DOHH2 (cell line): ENCODE measurements around the gene ZBTB18.

Experiments
- H3F3A ChIP-seq: fragments of 200-600 bp; sonication (generic), shearing (Covaris generic); 2 replicates; pipeline ENCODE4 v1.6.0; 2016; ENCODE audit warnings: antibody characterized with exemption, mild to moderate bottlenecking; ENCODE audit not compliant: control insufficient read depth, insufficient read depth
- H3K27ac ChIP-seq: fragments of 200-600 bp; sonication (generic); 2 replicates; pipeline ENCODE4 v1.5.1; 2014; ENCODE audit warnings: low read depth, mild to moderate bottlenecking, low read length, moderate library complexity
- H3K27me3 ChIP-seq: fragments of 200-600 bp; sonication (generic); 2 replicates; pipeline ENCODE4 v1.6.1; 2014; ENCODE audit warnings: mild to moderate bottlenecking, low read length, mixed read lengths; ENCODE audit not compliant: control insufficient read depth
- H3K36me3 ChIP-seq: fragments of 200-600 bp; sonication (generic); 2 replicates; pipeline ENCODE4 v1.6.1; 2014; ENCODE audit warnings: mild to moderate bottlenecking, low read length, moderate library complexity, mixed read lengths; ENCODE audit not compliant: control insufficient read depth
- H3K4me1 ChIP-seq: fragments of 200-600 bp; sonication (generic); 2 replicates; pipeline ENCODE4 v1.6.1; 2014; ENCODE audit warnings: mild to moderate bottlenecking, low read length, mixed read lengths; ENCODE audit not compliant: control insufficient read depth
- H3K4me2 ChIP-seq: fragments of 200-600 bp; sonication (generic); 2 replicates; pipeline ENCODE4 v1.6.0; 2014; ENCODE audit warnings: mild to moderate bottlenecking, low read length, moderate library complexity
- H3K4me3 ChIP-seq: fragments of 200-600 bp; sonication (generic); 2 replicates; pipeline ENCODE4 v1.5.1; 2014; ENCODE audit warnings: mild to moderate bottlenecking, low read length, mixed read lengths
- H3K79me2 ChIP-seq: fragments of 200-600 bp; sonication (generic); 2 replicates; pipeline ENCODE4 v1.6.1; 2014; ENCODE audit warnings: mild to moderate bottlenecking, low read length, mixed read lengths; ENCODE audit not compliant: control insufficient read depth
- H3K9me2 ChIP-seq: fragments of 200-600 bp; sonication (generic); replicated peaks from 2 replicates; pipeline ENCODE4 v1.6.1; 2014; ENCODE audit warnings: mild to moderate bottlenecking, low read length, mixed read lengths; ENCODE audit not compliant: control insufficient read depth
- H3K9me3 ChIP-seq: fragments of 200-600 bp; sonication (generic); 2 replicates; pipeline ENCODE4 v1.6.1; 2014; ENCODE audit warnings: antibody characterized with exemption, low read length, mixed read lengths; ENCODE audit not compliant: control insufficient read depth, insufficient read depth
- H4K20me1 ChIP-seq: fragments of 200-600 bp; sonication (generic); 2 replicates; pipeline ENCODE4 v1.6.0; 2014; ENCODE audit warnings: low read depth, mild to moderate bottlenecking, antibody characterized with exemption, low read length, moderate library complexity; ENCODE audit not compliant: control insufficient read depth, insufficient read depth
- CTCF ChIP-seq: fragments of 200-600 bp; sonication (generic); IDR thresholded peaks from one replicate; pipeline ENCODE4 v1.5.1; 2014; ENCODE audit warnings: antibody characterized with exemption, mild to moderate bottlenecking, low read depth, low read length; ENCODE audit not compliant: poor library complexity, severe bottlenecking
- EZH2phosphoT487 ChIP-seq: fragments of 200-600 bp; sonication (generic); IDR thresholded peaks from 2 replicates; pipeline ENCODE4 v1.6.1; 2017; ENCODE audit warnings: borderline replicate concordance, mild to moderate bottlenecking, antibody characterized with exemption, low read length, moderate library complexity, mixed read lengths

The ZBTB18 gene

DNA sequence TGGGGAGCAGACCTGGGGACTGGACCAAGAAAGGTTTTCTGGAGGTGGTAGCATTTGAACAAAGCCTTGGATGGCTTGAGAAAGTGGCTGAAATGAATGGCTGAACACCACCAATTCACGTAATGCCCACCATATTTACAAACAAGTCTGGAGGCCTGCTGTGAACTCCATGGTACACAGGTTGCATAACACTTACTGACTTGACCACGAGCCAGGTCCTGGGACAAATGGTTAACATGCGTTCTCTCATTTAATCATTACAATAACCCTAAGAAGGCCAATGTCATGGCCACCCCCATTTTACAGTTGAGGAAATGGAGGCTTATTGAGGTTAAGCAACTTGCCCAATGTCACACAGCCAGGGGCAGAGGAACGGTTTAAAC is 44.4 kb downstream of the ZBTB18 start:
- Histone ChIP-seq H3K9me2 (no peaks in the 10 kb centered on the region), H3F3A (no peaks in the 10 kb centered on the region), H3K4me3 (no peak overlapping the region), H3K4me2 (no peak overlapping the region), H3K4me1 (no peaks in the 10 kb centered on the region), H4K20me1 (no peaks in the 10 kb centered on the region), H3K9me3 (no peaks in the 10 kb centered on the region), H3K79me2 (no peaks in the 10 kb centered on the region), H3K36me3 (no peaks in the 10 kb centered on the region), H3K27ac (no peak overlapping the region), H3K27me3 (peaks cover 9% of the 10 kb centered on the region; the same call in 1 of the 2 replicates)
- TF ChIP-seq EZH2phosphoT487 (no peak), CTCF (no peak)

DNA sequence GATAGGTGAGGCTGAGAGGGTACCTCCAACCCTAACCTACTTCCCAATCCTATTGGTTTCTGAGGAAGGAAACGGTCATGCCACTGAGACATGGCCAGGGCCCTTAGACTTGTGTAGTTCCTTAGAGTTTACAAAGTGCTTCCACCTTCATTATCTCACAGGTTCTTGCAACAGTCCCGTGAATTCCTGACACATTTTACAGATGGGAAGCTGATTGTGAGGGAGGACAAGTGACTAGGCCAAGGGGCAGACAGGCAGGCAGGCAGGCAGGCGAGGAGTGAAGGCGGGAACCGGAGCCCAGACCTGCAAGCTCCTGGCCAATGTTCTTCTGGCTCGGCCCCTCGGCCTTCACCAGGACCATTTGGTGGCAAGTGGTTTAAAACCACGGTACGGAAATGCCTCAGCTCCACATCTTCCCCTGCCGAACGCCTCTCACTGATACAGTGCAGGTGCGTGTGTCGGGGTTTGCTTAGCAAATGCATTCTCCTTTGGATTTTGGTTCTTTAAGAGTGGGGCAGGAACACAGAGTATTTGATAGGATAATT is 45.1 kb downstream of the ZBTB18 start:
- no peak overlapping the region for H3K4me2 ChIP-seq
- no peaks in the 10 kb centered on the region for H3F3A ChIP-seq
- peaks cover 9% of the 10 kb centered on the region; the same call in 1 of the 2 replicates for H3K27me3 ChIP-seq
- peaks cover 5% of the 10 kb centered on the region for H3K4me1 ChIP-seq
- H3K79me2 ChIP-seq, result no peaks in the 10 kb centered on the region
- TF ChIP-seq EZH2phosphoT487 (no peak), CTCF (no peak)
- no peak overlapping the region for H3K4me3 ChIP-seq
- no peaks in the 10 kb centered on the region for H3K36me3 ChIP-seq
- H4K20me1 ChIP-seq, result no peaks in the 10 kb centered on the region
- no peaks in the 10 kb centered on the region for H3K9me3 ChIP-seq
- H3K9me2 ChIP-seq, result no peaks in the 10 kb centered on the region
- H3K27ac ChIP-seq, result no peak overlapping the region

GRCh38 chr1:244096691-244097090 is 45.6 kb downstream of the ZBTB18 start:
- H4K20me1 ChIP-seq, result no peaks in the 10 kb centered on the region
- H3K4me2 ChIP-seq, result no peak overlapping the region
- H3K36me3 ChIP-seq, result no peaks in the 10 kb centered on the region
- peaks cover 11% of the 10 kb centered on the region; the same call in 1 of the 2 replicates for H3K27me3 ChIP-seq
- no peaks in the 10 kb centered on the region for H3K79me2 ChIP-seq
- TF ChIP-seq EZH2phosphoT487, result no peak
- TF ChIP-seq CTCF, result no peak
- no peak overlapping the region for H3K27ac ChIP-seq
- peaks cover 5% of the 10 kb centered on the region for H3K4me1 ChIP-seq
- no peaks in the 10 kb centered on the region for H3K9me3 ChIP-seq
- no peaks in the 10 kb centered on the region for H3F3A ChIP-seq
- no peaks in the 10 kb centered on the region for H3K9me2 ChIP-seq
- no peak overlapping the region for H3K4me3 ChIP-seq
